Left kidney (tissue), 2 donors: ENCODE data around the gene CLASP1. TPM values are rescaled to one million over a fixed set of nuclear protein-coding genes. Genes with fewer than 3 reads are reported as not detected.

Experiments
- DNase-seq: peaks from one replicate; pipeline ENCODE4 v3.0.0-alpha.2; 2013
- polyA plus RNA-seq: library from polyadenylated mRNA; unstranded; fragments of 120-200 nt; gene quantifications from one replicate; pipeline ENCODE4 v1.2.1, GENCODE V29; 2013; ENCODE audit not compliant: insufficient read length

Gene CLASP1
- polyA plus RNA-seq, 1 donor, result 54.6 TPM

GRCh38 chr2:121541495-121541894 is 107.8 kb downstream of the CLASP1 start:
- DNase-seq, result no peak

GRCh38 chr2:121539750-121540469 is 109.4 kb downstream of the CLASP1 start:
- DNase-seq, result no peak

GRCh38 chr2:121536850-121537557 is 112.3 kb downstream of the CLASP1 start:
- no peak for DNase-seq

- DNase-seq, result no peak
Measured at GRCh38 chr2:121536347-121536746, 112.9 kb downstream of the CLASP1 start.

GRCh38 chr2:121534007-121534406 is 115.3 kb downstream of the CLASP1 start:
- no peak for DNase-seq

- no peak for DNase-seq
Measured at GRCh38 chr2:121532894-121533293, 116.4 kb downstream of the CLASP1 start.

GRCh38 chr2:121532347-121532766 is 116.9 kb downstream of the CLASP1 start:
- DNase-seq, result peak; percentile 33

- peak; percentile 88 for DNase-seq
Measured at GRCh38 chr2:121530212-121530705, 119.0 kb downstream of the CLASP1 start.

- DNase-seq, result peak; percentile 85
Measured at GRCh38 chr2:121529439-121530211, 119.6 kb downstream of the CLASP1 start.

- DNase-seq, result no peak
Measured at GRCh38 chr2:121527009-121527682, 122.1 kb downstream of the CLASP1 start.

- no peak for DNase-seq
Measured at GRCh38 chr2:121524685-121525425, 124.4 kb downstream of the CLASP1 start.

GRCh38 chr2:121521359-121521758 is 127.9 kb downstream of the CLASP1 start:
- DNase-seq, result no peak

GRCh38 chr2:121520641-121520994 is 128.6 kb downstream of the CLASP1 start:
- no peak for DNase-seq

GRCh38 chr2:121519732-121520640 is 129.3 kb downstream of the CLASP1 start:
- no peak for DNase-seq

- DNase-seq, result no peak
Measured at GRCh38 chr2:121519153-121519552, 130.1 kb downstream of the CLASP1 start.

GRCh38 chr2:121513597-121514333 is 135.5 kb downstream of the CLASP1 start:
- no peak for DNase-seq

GRCh38 chr2:121510857-121511256 is 138.4 kb downstream of the CLASP1 start:
- no peak for DNase-seq

GRCh38 chr2:121506621-121507020 is 142.6 kb downstream of the CLASP1 start:
- DNase-seq, result no peak

- no peak for DNase-seq
Measured at GRCh38 chr2:121505986-121506586, 143.2 kb downstream of the CLASP1 start.
